ENCODE data around the gene ARFGEF3.
"Not testable (repeated sequence)": the region's sequence is repeated elsewhere in the genome, so short reads cannot be mapped to it uniquely, and the experiment has no call there.

ARFGEF3 gene

DNA sequence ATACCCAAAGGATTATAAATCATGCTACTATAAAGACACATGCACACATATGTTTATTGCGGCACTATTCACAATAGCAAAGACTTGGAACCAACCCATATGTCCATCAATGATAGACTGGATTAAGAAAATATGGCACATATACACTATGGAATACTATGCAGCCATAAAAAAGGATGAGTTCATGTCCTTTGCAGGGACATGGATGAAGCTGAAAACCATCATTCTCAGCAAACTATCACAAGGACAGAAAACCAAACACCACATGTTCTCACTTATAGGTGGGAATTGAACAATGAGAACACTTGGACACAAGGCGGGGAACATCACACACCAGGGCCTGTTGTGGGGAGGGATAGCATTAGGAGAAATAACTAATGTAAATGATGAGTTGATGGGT lies 50.8 kb downstream of the ARFGEF3 start:
- not testable (repeated sequence) for DNase-seq (ENCODE audit: low spot score)

DNA sequence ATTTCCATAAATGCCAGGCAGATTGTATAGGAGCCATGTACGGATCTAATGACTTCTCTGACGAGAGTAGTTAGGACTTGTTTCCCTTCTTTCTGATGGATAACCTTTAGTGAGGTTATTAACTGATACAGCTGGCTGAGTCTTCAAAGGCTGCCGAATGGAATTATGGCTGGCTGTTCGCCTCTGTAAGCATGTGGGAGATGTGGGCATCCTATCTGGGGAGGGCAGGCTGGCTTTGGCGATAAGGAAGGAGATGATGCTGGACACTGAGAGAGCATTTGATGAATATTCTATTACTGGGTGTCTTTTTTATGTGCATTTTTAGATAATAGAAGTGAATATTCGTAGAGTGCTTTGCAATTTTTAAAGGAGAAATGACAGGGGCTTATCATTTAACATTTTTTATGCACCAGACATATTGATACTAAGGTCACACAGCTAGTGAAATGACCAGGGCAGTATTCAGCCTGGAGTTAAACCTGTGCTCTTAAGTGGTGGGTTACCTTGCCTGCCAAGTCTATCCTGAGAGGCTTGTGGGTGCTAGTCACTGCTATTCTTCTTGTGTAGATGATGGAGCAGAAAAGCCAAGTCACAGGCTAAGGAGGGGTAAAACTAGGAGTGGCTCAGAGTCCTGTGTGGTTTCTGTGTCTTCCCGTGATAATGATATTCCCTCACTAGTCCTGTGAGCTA lies 53.5 kb downstream of the ARFGEF3 start:
- DNase-seq (ENCODE audit: low spot score): no peak

DNA sequence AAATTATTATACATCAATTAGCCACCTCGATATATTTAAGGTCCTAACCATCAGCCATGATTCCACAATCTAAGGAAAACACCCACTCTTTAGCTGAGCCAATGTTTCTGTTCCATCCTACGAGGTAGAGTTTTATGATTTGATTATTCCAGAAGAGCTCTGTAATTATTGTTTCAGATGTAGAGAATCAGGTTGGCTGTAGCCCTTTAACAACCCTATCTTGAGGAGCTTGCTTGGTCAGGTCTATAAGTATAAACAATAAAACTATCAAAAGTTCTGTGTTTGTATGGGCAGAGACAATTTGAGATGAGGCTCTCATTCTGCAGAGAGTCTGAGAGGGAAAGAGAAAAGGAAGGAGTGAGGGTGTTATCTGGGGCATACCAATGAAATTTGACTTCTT lies 56.7 kb downstream of the ARFGEF3 start, which contains the start of gene PBOV1:
PBOV1 (minus strand) TSS at position 43 of the 400 bp plus-strand sequence. CDS start 96 bp downstream, outside the sequence.
- no peak for DNase-seq (ENCODE audit: low spot score)

DNA sequence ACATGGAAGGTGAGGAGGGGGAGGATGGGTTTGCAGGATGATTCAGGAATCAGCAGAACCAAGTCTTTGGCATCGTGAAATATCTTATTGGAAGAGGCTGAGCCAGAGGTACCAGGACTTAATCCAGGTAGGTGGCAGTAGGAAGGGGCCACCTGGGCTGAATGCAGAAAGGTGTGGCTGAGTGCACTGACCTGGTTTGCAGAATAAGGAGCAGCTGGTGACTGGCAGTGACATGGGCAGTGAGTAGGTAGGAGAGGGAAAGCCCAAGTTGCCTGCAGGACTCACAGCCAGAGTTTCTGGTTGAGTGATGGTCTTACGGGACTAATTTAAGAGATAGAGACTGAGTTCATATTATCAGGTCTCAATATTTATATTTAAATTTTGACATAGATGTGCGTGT lies 57.7 kb downstream of the ARFGEF3 start:
- DNase-seq (ENCODE audit: low spot score): no peak

DNA sequence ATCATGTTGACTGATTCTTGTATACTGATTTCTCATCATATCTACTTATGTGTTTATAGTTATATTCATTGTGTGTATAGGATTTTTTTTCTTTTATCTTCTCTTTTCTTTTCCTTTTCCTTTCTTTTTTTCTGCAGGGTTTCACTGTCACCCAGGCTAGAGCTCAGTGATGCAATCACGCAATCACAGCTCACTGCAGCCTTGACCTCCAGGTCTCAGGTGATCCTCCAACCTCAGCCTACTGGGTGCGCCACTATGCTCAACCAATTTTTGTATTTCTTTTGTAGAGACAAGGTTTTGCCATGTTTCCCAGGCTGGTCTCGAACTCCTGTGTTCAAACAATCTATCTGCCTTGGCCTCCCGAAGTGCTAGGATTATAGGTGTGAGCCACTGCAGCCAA lies 58.2 kb downstream of the ARFGEF3 start:
- no peak for DNase-seq (ENCODE audit: low spot score)

DNA sequence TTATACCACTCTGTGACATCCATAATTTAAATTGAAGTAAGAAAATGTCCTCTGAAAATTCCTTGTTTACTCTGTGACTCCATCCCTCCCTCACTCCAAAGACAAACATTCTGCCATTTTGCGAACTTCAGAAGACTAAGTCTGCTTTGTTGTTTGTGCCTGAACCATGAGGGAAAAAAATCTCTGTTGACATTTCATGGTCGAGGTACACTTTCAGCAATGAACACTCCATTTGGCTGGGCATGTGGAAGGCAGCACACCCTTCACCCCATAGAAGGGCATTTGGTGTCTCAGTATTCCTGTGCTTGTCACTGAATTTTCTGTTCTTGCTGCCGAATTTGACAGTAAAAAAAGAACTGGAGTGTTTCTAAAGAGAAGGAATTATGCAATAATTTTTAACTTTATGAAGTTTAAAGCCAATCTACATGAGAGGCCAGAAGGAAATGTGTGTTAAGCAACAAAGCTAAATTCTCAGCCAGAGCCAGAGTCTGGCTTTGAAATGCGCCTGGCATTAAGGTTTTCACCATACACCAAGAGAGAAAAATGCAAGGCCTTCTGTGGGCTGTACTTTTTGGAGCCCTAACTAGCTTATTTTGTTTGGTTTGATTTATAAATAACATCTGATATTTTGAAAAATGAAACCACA lies 61.3 kb downstream of the ARFGEF3 start:
- peak; percentile 24 for DNase-seq (ENCODE audit: low spot score)

DNA sequence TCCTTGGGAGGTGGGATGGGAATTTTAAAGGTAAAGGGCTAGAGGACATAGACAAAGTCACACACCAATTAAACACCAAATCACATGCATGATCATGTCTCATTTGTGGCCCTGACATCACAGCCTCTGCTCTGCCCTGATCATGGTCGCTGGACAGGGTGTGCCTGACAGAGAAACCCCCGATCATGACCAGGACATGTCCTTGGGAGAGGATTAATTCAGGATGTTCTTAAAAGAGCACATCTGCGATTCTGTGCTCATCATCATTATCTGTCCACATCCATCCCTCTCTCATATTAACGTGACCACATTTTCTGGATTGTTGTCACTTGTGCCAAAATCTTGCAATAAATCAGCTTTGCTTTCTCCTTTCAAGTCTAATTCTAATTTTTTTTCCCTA lies 64.2 kb downstream of the ARFGEF3 start:
- peak; percentile 13 for DNase-seq (ENCODE audit: low spot score)

DNA sequence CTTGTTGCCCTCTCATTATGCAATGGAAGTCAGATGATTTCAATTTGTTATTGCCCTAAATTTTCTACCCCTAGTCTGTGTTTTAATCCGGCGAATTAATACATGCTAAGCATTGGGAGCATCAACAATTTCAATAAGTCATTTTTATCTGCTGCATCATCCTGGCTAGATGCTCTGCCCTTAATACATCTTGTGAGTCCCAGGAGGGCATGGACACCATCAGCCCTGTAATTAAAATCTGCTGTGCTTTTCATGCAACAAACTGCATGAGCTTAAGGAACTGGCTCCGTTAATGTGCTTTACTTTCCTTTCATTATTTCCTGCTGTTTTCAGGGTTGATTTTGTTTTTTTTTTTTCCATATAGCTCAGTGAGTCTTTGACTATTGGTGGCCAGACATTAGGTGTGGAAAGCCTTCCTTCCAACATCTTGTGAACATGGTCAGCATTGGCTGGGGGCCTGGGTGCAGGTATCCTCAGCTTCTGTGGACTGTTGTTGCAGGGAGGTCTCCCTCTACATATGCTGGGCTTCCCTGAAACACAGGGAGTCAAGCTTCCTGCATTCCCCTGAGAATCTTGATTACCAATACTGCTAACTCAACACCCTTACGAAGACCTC lies 65.1 kb downstream of the ARFGEF3 start:
- DNase-seq (ENCODE audit: low spot score): peak; percentile 36

DNA sequence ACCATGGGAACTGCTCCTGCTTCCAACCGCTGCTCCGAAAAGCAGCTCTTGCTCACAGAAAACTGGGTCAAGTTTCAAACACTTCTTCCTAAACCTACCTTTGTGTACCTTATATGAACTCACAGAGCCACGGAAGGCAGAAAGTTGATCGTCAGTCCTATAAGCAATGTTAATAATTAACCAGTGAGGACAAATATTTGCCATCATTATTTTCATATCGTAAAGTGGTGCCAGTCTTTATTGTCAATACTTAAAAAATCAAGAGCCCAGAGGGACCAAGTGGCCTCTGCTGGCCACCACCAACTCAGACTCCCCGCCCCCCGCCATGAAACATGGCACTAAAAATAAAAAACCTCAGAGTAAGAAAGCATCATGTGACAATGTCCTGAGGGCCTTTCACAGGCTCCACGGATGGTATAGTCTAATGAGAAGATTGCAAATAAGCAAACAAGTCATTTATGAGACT lies 65.6 kb downstream of the ARFGEF3 start:
- no peak for DNase-seq (ENCODE audit: low spot score)

DNA sequence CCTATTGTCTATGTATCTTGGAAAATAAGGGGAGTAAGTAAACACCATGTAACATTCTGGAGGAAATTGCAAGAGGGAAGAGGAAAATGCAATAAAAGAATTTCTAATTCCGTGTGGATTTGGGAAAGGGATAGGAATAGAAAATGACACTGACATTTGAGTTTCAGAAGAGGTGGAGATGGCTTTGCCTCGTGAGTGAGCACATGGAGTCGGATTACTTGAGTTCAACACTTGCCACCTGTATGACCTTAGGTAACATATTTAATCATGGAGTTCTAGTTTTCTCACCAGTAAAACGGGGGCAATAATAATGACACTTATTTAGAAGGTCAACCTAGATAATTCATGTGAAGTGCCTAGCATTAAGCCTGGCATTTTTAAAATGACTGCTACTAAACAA lies 67.3 kb downstream of the ARFGEF3 start:
- no peak for DNase-seq (ENCODE audit: low spot score)

DNA sequence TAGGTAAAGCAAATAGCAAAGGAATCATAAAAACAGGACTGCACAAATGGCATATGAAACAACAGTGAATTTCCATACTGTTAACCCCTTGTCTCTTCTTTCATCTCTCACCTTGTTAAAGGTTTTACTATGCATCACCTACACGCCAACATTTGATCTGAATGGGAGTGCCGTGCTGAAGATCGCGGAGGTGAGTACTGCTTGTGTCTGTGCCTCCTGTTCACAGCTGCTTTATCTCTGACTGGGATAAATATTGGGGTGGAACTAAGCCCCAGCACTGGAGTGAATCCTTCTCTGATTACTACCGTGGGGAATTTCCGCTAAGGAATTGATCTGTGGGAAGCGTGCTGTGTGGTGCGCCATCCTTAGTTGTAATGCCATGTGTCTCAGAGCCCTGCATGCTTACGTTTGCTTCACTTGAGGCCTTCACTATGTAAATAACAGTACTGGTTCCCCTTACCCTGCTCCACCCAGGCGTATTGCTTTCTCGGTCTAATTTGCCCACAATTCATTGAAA lies 68.0 kb downstream of the ARFGEF3 start:
- no peak for DNase-seq (ENCODE audit: low spot score)

DNA sequence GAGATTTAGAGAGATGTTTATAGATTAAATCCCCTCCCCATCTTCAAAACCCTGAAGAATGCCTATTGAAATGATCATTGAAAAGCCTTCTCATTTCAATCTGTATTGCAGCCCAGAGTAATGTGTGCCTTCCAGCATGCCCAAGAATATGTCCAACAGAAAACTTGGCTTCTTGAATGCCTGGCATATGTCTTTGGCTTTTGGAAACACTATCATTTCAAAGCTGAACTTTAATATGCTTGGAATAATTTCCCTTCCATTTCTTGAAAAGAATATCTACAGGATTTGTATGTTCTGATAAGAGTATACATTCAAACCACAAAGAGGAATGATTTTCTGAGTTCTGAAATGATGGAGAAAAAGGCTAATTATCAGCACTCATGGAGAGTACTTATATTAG lies 68.5 kb downstream of the ARFGEF3 start:
- no peak for DNase-seq (ENCODE audit: low spot score)

DNA sequence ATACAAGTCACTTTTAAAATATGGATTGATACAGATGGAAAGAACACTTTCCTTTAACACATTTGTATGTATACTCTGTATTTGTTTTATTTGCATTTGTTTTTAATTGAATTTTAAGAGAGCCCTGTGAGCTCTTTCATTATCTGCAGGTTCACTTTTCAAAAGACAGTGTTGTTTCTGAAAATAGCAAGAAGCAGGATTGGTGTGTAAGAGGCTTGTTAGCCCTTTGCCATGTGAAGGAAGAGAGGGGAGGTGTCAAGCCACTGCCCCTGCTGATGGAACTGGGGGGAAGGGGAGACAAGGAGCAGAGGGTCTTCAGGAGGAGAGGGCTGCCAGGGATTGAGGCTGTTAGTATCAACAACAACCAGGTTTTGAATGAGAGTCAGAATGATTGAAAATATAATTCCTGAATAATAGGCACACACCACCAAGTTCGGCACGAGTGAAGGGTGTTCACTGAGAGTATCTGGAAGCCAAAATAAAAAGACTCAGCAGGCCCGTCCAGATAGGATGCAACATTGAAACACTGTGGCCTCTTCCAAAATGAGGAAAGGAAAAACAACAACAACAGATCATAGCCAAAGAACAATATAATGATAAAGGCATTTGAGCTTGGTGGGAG lies 69.1 kb downstream of the ARFGEF3 start:
- no peak for DNase-seq (ENCODE audit: low spot score)

DNA sequence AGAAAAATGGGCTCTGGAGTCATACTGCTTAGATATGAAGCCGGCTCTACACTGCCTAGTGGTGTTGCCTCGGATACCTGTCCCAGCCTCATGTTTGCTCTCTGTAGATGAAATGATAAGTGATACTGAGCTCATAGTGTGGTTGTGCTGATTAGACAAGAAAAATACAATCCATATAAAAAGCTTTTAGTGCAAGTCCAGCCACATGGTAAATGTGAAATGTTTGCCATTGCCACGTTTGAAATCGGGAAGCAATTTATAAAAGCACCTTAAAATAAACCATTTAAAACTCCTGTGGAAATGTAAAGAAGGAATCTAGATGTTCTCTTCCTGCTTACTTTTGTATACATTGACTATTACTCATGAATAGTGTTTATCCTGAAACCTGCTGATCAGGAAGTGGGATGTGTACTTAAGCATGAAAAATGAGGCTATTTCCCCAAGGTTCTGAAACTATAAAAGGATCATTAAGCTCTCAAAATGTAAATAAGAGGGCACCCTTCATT lies 69.7 kb downstream of the ARFGEF3 start:
- no peak for DNase-seq (ENCODE audit: low spot score)

DNA sequence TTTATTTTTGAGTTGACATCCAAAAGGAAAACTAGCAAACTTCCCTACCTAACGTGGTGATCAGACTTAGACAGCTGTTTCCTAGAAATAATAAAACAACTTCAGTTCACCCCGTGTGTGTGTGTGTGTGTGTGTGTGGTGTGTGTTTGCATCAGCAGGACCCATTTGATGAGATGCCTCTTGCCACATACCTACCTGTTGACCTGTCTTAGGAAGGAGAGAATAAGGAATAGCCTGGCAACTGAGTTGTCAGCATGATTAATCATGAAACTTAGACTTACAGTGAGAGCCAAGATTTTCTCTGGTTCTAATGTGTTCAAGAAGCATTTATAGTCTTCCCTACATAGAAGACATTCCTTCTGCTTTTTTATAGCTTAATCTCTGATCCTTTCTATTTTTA lies 72.6 kb downstream of the ARFGEF3 start:
- DNase-seq (ENCODE audit: low spot score): no peak

DNA sequence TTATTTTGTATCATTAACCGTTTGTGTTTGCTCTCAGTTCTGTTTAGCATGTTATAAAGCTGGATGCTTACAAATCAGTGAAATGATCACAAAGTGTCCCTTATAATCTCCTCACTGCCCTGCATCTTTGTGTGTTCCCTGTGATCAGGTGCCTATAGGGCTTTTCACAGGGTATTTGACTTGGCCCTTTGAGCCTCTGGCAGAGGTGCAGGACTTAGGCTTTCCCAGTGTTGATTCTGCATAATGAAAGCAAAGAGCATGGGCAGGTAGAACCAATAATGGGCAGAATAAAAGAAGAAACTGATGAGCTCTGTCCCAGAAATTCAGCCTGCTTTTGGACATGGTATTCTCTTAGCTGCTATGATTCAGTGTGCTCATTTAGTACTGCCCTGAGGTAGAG lies 73.5 kb downstream of the ARFGEF3 start:
- DNase-seq (ENCODE audit: low spot score): no peak

DNA sequence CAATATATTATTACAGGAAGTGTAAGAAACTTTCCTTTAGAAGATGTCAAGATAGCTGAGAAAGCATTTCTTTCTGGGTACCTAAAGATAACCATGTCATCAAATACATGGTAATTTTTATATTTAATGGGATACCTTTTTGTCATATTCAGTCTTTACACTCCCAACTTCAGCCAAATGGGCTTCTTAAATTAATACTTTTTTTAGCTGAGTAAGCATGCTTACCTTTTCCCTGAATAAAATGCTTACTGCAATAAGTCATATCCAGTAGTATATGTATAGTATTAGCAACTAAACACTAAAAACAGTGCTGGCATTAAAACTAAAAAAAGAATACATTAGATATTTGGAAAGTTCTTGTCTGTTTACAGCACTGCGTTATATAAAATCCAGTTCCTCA lies 74.0 kb downstream of the ARFGEF3 start:
- DNase-seq (ENCODE audit: low spot score): no peak

DNA sequence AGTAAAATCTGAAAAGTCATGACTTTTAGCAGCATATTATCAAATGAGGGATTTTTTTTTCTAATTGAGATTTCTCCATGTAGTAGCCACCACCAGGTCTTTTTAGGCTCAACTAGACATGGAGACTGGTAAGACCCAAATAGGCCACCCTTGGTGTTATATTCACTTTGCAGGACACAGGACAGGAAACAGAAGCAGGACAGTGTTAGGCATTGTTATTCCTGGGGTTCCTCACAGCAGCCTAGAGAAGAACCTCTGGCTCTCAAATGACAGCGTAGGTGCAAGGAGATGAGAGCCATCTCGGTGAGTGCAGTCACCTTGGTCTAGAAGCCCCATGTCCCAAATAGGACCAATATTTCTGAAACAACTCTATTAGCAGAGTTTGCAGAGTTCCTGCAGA lies 75.7 kb downstream of the ARFGEF3 start:
- DNase-seq (ENCODE audit: low spot score): no peak

DNA sequence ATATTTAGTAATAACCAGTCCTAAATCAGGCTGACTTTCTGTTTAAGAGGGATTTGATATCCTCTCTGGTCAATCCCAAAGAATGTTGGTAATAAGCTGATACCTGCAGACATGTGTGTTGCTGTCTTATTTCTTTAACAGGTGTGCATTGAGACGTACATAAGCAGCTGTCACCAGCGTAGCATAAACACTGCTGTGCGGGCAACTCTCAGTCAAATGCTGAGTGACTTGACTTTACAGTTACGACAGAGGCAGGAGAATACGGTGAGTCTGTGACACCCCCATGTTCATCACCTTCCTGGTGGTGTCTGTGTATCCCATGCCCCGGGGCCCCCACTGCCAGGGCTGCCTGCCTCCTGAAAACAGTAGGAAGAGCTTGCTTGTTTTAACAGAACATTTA lies 76.6 kb downstream of the ARFGEF3 start:
- DNase-seq (ENCODE audit: low spot score): no peak

DNA sequence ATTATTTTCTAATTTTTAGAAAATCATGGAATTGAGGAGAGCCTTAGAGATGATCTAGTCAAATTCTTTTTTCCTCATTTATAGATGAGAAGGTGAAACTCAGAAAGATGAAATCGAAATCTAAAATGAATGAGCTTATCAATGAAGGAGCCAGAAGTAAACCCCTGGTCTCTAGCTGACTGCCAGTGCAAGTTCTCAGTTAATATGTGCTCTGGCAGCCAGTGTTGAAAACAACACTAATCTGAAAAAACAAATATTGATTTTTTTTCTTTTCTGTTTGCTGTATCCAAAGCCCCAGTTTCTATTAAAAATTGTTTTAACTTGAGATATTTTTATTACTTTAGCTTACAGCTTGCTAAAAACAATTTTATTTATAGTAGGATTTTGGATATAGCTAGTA lies 78.0 kb downstream of the ARFGEF3 start:
- no peak for DNase-seq (ENCODE audit: low spot score)

DNA sequence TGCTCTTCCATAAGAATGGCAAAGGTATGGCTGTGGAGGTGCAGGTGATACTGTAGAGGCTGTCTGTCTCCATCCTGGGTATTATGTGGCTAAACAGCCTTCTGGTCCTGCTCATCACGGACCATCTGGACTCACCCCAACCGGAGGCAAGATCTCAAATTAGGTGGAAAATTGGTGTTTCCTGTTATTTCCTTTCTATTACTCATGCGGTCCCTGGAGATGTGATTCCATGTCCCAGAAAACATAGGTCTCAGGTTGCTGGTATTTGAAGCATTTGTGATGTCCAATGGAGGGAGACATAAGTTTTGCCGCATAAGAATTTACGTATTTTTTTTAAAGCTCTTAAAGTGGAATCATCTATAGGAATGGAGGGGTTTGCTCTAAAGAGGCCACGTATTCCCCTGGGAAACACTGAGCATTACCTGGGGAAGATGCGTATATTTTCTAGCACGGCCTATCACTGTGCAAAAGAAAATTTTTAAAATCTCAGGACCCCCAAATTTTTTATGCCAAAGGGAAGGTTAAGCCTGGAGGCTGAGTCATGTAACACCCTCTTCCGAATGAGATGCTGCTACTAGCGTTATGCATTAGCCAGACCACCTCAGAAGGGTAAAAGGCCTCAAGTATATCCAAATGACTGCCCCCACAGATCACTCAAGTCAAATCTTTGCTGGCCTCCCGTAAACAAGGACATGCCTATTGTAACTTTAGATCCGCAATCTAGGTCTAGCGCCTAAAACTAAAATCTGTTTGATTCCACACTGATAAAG lies 78.9 kb downstream of the ARFGEF3 start:
- DNase-seq (ENCODE audit: low spot score): no peak

DNA sequence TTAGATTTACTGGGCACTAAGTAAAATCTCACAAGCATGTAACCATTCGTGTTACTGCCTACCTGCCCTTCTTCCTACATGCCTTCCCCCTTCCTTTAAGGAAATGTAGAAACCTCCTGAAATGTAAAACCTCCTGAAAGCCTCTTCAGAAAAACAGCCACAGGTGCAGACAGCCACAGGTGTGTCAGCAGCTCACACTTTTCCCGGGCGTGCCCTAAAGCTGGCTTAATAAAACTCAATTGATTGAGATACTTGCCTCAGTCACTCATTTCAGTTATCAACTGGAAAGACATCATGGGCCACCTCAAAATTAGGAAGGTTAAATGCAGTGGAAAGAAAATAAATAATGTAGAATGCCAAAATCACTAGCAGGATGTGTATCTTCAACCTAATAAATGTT lies 79.6 kb downstream of the ARFGEF3 start:
- DNase-seq (ENCODE audit: low spot score): no peak
